K562 (cell line): Measurements from ENCODE around the gene CAMSAP3. TPM values are rescaled to one million over a fixed set of nuclear protein-coding genes. Genes with fewer than 3 reads are reported as not detected.
A peak's percentile ranks its signal among the peaks of the same experiment; 100 is the strongest.

Experiments used
- ATAC-seq: fragments of 200-7000 bp; cut with Tn5 transposase; 3 replicates; pipeline ENCODE4 v1.9.1; 2020; ENCODE audit warnings: moderate library complexity
- BruUV-seq: library from RNA; stranded (reverse); fragments of 400-500 nt; replicated peaks from 2 replicates; lab custom pipeline; 2021; lab: Mats Ljungman, UMichigan
- CTCF ChIA-PET: fragments of 300-600 bp; formaldehyde crosslinking; extraction: SDS; loops from one replicate; lab custom pipeline; 2021; ENCODE audit warnings: low intra/inter-chr PET ratio; lab: Yijun Ruan, JAX
- POLR2A ChIA-PET: fragments of 300-600, 350-650 bp; sonication (Branson Sonifier 250); formaldehyde crosslinking; extraction: SDS; loops from one replicate; lab custom pipeline; 2021; ENCODE audit warnings: antibody characterized with exemption, inconsistent platforms; lab: Yijun Ruan, JAX
- DNase-seq, 4 experiments: peaks; one replicate each; pipeline versions ENCODE4 v3.0.0 to v3.0.0-alpha.2; 2011 to 2018; ENCODE audit warnings: low spot score in 3 of 4, mixed read lengths in 3 of 4; ENCODE audit errors: extremely low read depth in 1 of 4
- FAIRE-seq: peaks from 2 replicates; lab custom pipeline; 2011; peaks lifted over from hg19 to GRCh38; lab: Jason Lieb, UNC
- H2AFZ ChIP-seq: 2 replicates; pipeline ENCODE4 v1.6.0; 2011; ENCODE audit warnings: low read depth, low read length, control low read depth, inconsistent platforms
- H3K27ac ChIP-seq: fragments of 200-600 bp; 3 replicates; pipeline ENCODE4 v1.8.0; 2011; ENCODE audit warnings: low read depth, mild to moderate bottlenecking, control low read depth, inconsistent platforms, low read length, moderate library complexity, mixed read lengths; ENCODE audit errors: extremely low read depth
- H3K27me3 ChIP-seq, 2 experiments: fragments of 300-600 bp in 1 of 2; 2 replicates in 1 of 2; 3 replicates in 1 of 2; pipeline versions ENCODE4 v1.6.0 to v1.8.0; 2011; ENCODE audit warnings: inconsistent platforms in 2 of 2, low read length in 2 of 2, mild to moderate bottlenecking in 1 of 2, mixed read lengths in 1 of 2, moderate library complexity in 1 of 2; ENCODE audit not compliant: control insufficient read depth in 2 of 2, insufficient read depth in 2 of 2
- H3K36me3 ChIP-seq: fragments of 300-600 bp; 3 replicates; pipeline ENCODE4 v1.8.0; 2011; ENCODE audit warnings: mild to moderate bottlenecking, low read length, inconsistent platforms; ENCODE audit not compliant: control insufficient read depth, insufficient read depth
- H3K4me1 ChIP-seq, 2 experiments: fragments of 200-600 bp in 1 of 2; replicated peaks in 1 of 2; 2 replicates in 1 of 2; 3 replicates in 1 of 2; pipeline versions ENCODE4 v1.5.1 to v1.8.0; 2011; ENCODE audit warnings: inconsistent platforms in 2 of 2, low read length in 2 of 2, mild to moderate bottlenecking in 1 of 2, mixed read lengths in 1 of 2, moderate library complexity in 1 of 2; ENCODE audit not compliant: control insufficient read depth in 2 of 2, insufficient read depth in 2 of 2
- H3K4me2 ChIP-seq: 2 replicates; pipeline ENCODE4 v1.6.1; 2011; ENCODE audit warnings: low read length, control low read depth, inconsistent platforms, mixed read lengths; ENCODE audit not compliant: insufficient read depth
- H3K4me3 ChIP-seq: fragments of 200-600 bp; sonication (generic), shearing (Covaris generic); 2 replicates; pipeline ENCODE4 v1.5.1; 2016; ENCODE audit warnings: control low read depth, inconsistent platforms
- H3K79me2 ChIP-seq: fragments of 200-600 bp; 3 replicates; pipeline ENCODE4 v1.8.0; 2011; ENCODE audit warnings: low read length, inconsistent platforms; ENCODE audit not compliant: control insufficient read depth, insufficient read depth
- H3K9ac ChIP-seq, 2 experiments: 2 replicates each; pipeline versions ENCODE4 v1.6.0 to v1.6.1; 2011; ENCODE audit warnings: low read depth in 2 of 2, low read length in 2 of 2, control low read depth in 1 of 2, inconsistent platforms in 1 of 2, mild to moderate bottlenecking in 1 of 2, mixed read lengths in 1 of 2; ENCODE audit not compliant: insufficient read depth in 1 of 2
- H3K9me1 ChIP-seq: one replicate; pipeline ENCODE4 v1.6.0; 2011; ENCODE audit warnings: inconsistent platforms, mild to moderate bottlenecking, low read length, moderate library complexity; ENCODE audit not compliant: control insufficient read depth, insufficient read depth
- H3K9me3 ChIP-seq: replicated peaks from 2 replicates; pipeline ENCODE4 v1.5.1; 2011; ENCODE audit warnings: low read depth, low read length, inconsistent platforms; ENCODE audit not compliant: control insufficient read depth, insufficient read depth
- H4K20me1 ChIP-seq: replicated peaks from 2 replicates; pipeline ENCODE4 v1.6.1; 2011; ENCODE audit warnings: low read length, inconsistent platforms, mixed read lengths; ENCODE audit not compliant: control insufficient read depth, insufficient read depth
- BRF1 ChIP-seq: IDR thresholded peaks from 3 replicates; pipeline ENCODE4 v1.6.1; 2011; ENCODE audit warnings: borderline replicate concordance, mild to moderate bottlenecking; ENCODE audit not compliant: insufficient read length; ENCODE audit errors: extremely low read depth
- COPS2 ChIP-seq: fragments of 450-650 bp; conservative IDR thresholded peaks from 2 replicates; pipeline ENCODE4 v1.6.1; 2016; ENCODE audit warnings: mild to moderate bottlenecking, moderate library complexity
- E2F3 ChIP-seq: fragments of 250-450 bp; sonication (Bioruptor Pico); IDR thresholded peaks from 2 replicates; pipeline ENCODE4 v1.4.0; 2020; ENCODE audit warnings: mild to moderate bottlenecking
- MYBL2 ChIP-seq, 2 experiments: fragments of 450-650 bp in 1 of 2; sonication (generic) in 1 of 2; formaldehyde crosslinking in 1 of 2; IDR thresholded peaks; 2 replicates each; pipeline versions ENCODE4 v1.6.1 to v1.8.1; 2017 to 2022; ENCODE audit warnings: borderline replicate concordance in 1 of 2, inconsistent platforms in 1 of 2, low read depth in 1 of 2, mild to moderate bottlenecking in 1 of 2, missing genetic modification reagents in 1 of 2, moderate library complexity in 1 of 2
- PHF21A ChIP-seq: fragments of 450-650 bp; IDR thresholded peaks from 2 replicates; pipeline ENCODE4 v1.6.1; 2017; ENCODE audit warnings: low read depth, borderline replicate concordance
- POLR2G ChIP-seq: fragments of 200-400 bp; formaldehyde crosslinking; IDR thresholded peaks from 2 replicates; pipeline ENCODE4 v1.6.1; 2017; ENCODE audit warnings: low read depth, mild to moderate bottlenecking, antibody characterized with exemption, low read length, moderate library complexity
- RBFOX2 ChIP-seq: fragments of 200-400 bp; formaldehyde crosslinking; IDR thresholded peaks from 2 replicates; pipeline ENCODE4 v1.6.1; 2017; ENCODE audit warnings: low read depth, mild to moderate bottlenecking, low read length, moderate library complexity
- SIRT6 ChIP-seq: IDR thresholded peaks from one replicate; pipeline ENCODE4 v1.6.1; 2012; ENCODE audit warnings: low read depth, mild to moderate bottlenecking, control low read depth, inconsistent platforms, low read length, moderate library complexity
- ZNF668 ChIP-seq: fragments of 250-450 bp; sonication (Bioruptor Pico); IDR thresholded peaks from 2 replicates; pipeline ENCODE4 v1.8.0; 2022; ENCODE audit warnings: mild to moderate bottlenecking, inconsistent platforms
- ZNF707 ChIP-seq: fragments of 250-450 bp; sonication (Bioruptor Pico); conservative IDR thresholded peaks from 2 replicates; pipeline ENCODE4 v1.8.0; 2022; ENCODE audit warnings: inconsistent platforms, mild to moderate bottlenecking, moderate library complexity
- WGBS: fragments of 100-300 bp; shearing (Covaris generic); methylation state at CpG from one replicate; pipeline ENCODE4 v1.1.6; 2016; ENCODE audit warnings: low coverage, mixed read lengths; ENCODE audit not compliant: insufficient coverage; ENCODE audit errors: missing lambda C conversion rate; 5-methylcytosine and 5-hydroxymethylcytosine counted together
- in situ Hi-C: fragments of 300-500 bp; cut with MboI; formaldehyde crosslinking; loops from 4 replicates; pipeline ENCODE4 v1.15.0; 2018; ENCODE audit warnings: inconsistent platforms, mixed read lengths
- intact Hi-C: fragments of 100-400 bp; cut with micrococcal nuclease; formaldehyde crosslinking; loops from 2 replicates; pipeline ENCODE4 v1.14.2; 2022
- polyA plus RNA-seq, 8 experiments: library from polyadenylated mRNA; depleted of rRNA in 4 of 8; stranded (reverse) in 5 of 8; unstranded in 3 of 8; fragments of >200 nt; fragmentation: Nextera tagmentation in 2 of 8; fragmentation: Illumina TruSeq in 1 of 8; extraction: Ambion mirVana in 2 of 8; extraction: Trizol in 1 of 8; gene quantifications; 2 replicates each; pipeline versions ENCODE4 v1.2.1 to v1.2.3, GENCODE V29; 2011 to 2014; ENCODE audit warnings: inconsistent platforms in 1 of 8, missing spikeins in 1 of 8
- total RNA-seq, 7 experiments: library from RNA; depleted of rRNA in 6 of 7; stranded (reverse); fragments of >200 nt in 6 of 7; fragmentation: Illumina TruSeq in 2 of 7; extraction: Trizol in 2 of 7; gene quantifications; 2 replicates each; pipeline versions ENCODE4 v1.2.1 to v1.2.3, GENCODE V29; 2011 to 2021; ENCODE audit warnings: low replicate concordance in 1 of 7
- TF ChIP-seq, protein P1 (sequence below): sonication (generic); formaldehyde crosslinking; IDR thresholded peaks from 2 replicates; pipeline ENCODE4 v1.8.1; 2022; ENCODE audit warnings: missing genetic modification reagents

Gene CAMSAP3
- total and polyA plus RNA-seq, 9 of the 15 experiments (the other 6 are each of a cell fraction or from before 2014, with no cell fraction given) = 0.01 to 0.89 (median 0.22) TPM; not detected in 1

DNA sequence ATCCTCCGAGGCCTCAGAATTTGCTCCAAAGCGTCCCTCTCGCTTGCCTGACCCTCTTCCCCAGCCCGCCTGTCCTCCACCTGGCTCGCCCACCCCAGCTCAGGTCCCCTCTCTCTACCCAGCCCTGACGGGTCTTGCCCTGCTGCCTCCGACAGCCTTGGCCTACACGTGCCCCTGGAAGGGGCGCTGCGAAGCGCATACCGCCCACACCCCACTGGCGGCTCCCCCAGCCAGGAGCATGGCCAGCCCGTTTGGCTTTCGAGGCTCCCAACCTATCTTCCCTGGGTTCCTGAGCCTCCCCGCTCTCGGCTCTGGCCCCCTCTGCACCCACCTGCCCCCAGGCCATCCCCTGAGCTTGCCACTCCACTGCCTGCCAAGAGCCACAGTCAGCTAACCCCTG lies 29.1 kb downstream of the CAMSAP3 start:
- intact Hi-C loops = no loop called here
- Histone ChIP-seq H3K4me1 (peaks cover 4 to 39% of the 10 kb centered on the region in 2 experiments; a peak in 4 of 5 replicates), H3K4me2 (no peak overlapping the region), H3K9me3 (no peaks in the 10 kb centered on the region), H4K20me1 (no peaks in the 10 kb centered on the region), H3K79me2 (peaks cover 35% of the 10 kb centered on the region), H3K36me3 (peaks cover 69% of the 10 kb centered on the region; the same call in 2 of the 3 replicates), H3K9ac (no peak overlapping the region), H3K27ac (no peak overlapping the region), H2AFZ (no peak overlapping the region), H3K27me3 (no peaks in the 10 kb centered on the region), H3K4me3 (no peak overlapping the region), H3K9me1 (no peaks in the 10 kb centered on the region)
- DNase-seq (no peak), FAIRE-seq (no peak), ATAC-seq (no peak)
- no TSS peak for BruUV-seq
- TF ChIP-seq COPS2 = no peak
- TF ChIP-seq RBFOX2 = peak; percentile 37
- TF ChIP-seq POLR2G = peak; percentile 41
- ChIA-PET CTCF (no interaction called here), POLR2A (interaction anchor here (0.6 to 1.0 kb wide), 3 partner anchors 9 to 27 kb away, joined by 3 to 4 read pairs (median 4); partner anchors contain the start of gene PCP2)
- WGBS = 88% methylated on average over 14 of the region's 17 CpGs
- in situ Hi-C loops = no loop called here

DNA sequence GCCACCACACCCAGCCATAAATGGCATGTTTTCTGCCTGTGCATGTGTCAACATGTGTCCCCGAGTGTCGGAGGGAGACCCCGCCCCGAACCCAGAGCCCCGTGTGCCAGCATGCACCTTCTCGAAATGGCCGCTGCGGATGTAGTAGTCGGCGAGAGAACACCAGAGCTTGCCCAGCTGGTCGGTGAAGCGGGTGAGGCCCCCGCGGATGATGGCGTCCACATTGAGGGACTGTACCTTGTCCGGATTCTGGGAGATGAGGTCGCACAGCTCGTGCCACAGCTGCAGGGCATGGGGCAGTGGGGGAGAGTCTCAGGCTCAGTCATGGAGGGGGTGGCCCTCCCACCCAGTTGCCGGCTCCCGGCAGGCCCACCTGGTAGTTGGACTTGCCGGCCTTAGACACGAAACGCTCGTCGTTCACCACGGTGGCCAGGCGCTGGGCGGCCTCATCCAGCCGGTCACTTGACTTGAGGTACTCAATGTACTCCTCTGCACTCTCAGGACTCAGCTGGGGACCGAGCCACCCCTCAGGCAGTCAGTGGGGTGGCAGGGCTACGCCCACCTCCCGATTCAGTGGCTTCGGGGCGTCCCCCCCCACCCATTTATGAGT lies 30.2 kb downstream of the CAMSAP3 start:
- POLR2A ChIA-PET = interaction anchor here (0.6 kb wide), 1 partner anchor 244 kb away, joined by 3 read pairs; no protein-coding TSS in a partner anchor

More for the DNA sequence above, 30.2 kb downstream of the CAMSAP3 start:
- WGBS = 95% methylated on average over 24 of the region's 34 CpGs
- no peak overlapping the region for H3K27ac ChIP-seq
- peaks cover 59% of the 10 kb centered on the region; the same call in 2 of the 3 replicates for H3K36me3 ChIP-seq
- intact Hi-C loops (no loop called here), in situ Hi-C loops (no loop called here)
- no peaks in the 10 kb centered on the region for H3K9me3 ChIP-seq
- H3K4me2 ChIP-seq = no peak overlapping the region
- no peak overlapping the region for H2AFZ ChIP-seq
- H4K20me1 ChIP-seq = no peaks in the 10 kb centered on the region
- H3K4me1 ChIP-seq = peaks cover 8 to 30% of the 10 kb centered on the region in 2 experiments; a peak in 4 of 5 replicates
- peaks cover 46% of the 10 kb centered on the region for H3K79me2 ChIP-seq
- no peak for FAIRE-seq
- no peak overlapping the region for H3K9ac ChIP-seq
- no TSS peak for BruUV-seq
- CTCF ChIA-PET = no interaction called here
- no peak overlapping the region for H3K4me3 ChIP-seq
- DNase-seq = no peak
- H3K27me3 ChIP-seq = no peaks in the 10 kb centered on the region
- TF ChIP-seq, protein P1, sequence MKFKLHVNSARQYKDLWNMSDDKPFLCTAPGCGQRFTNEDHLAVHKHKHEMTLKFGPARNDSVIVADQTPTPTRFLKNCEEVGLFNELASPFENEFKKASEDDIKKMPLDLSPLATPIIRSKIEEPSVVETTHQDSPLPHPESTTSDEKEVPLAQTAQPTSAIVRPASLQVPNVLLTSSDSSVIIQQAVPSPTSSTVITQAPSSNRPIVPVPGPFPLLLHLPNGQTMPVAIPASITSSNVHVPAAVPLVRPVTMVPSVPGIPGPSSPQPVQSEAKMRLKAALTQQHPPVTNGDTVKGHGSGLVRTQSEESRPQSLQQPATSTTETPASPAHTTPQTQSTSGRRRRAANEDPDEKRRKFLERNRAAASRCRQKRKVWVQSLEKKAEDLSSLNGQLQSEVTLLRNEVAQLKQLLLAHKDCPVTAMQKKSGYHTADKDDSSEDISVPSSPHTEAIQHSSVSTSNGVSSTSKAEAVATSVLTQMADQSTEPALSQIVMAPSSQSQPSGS (CRISPR knock-in tag) = no peak
- TF ChIP-seq POLR2G (peak; percentile 41; the same call in 1 of the 2 replicates), E2F3 (no peak), BRF1 (no peak), PHF21A (no peak), ZNF707 (no peak), MYBL2 (IDR thresholded peaks at IDR 0.05; ENCODE audit: low read depth) (no peak), MYBL2 (CRISPR knock-in tag; IDR thresholded peaks at IDR 0.05; ENCODE audit: borderline replicate concordance) (no peak), RBFOX2 (0 out of 2 replicates have a peak, but pooled peaks have one; percentile 26), SIRT6 (no peak), ZNF668 (CRISPR knock-in tag) (no peak)
- H3K9me1 ChIP-seq = no peaks in the 10 kb centered on the region
- ATAC-seq = no peak
